ENCODE measurements around the gene PTPRA. TPM values are rescaled to one million over a fixed set of nuclear protein-coding genes. Genes with fewer than 3 reads are reported as not detected.
A peak's percentile ranks its signal among the peaks of the same experiment; 100 is the strongest.

PTPRA gene
- total and polyA plus RNA-seq, 2 of the 13 experiments (the other 11 are each of a cell fraction or from before 2014, with no cell fraction given): 47.2 to 127 TPM

GRCh38 chr20:3045816-3046676 is 172.8 kb downstream of the PTPRA start, which contains the start of gene MRPS26 (continued):
- TF ChIP-seq, protein P1, sequence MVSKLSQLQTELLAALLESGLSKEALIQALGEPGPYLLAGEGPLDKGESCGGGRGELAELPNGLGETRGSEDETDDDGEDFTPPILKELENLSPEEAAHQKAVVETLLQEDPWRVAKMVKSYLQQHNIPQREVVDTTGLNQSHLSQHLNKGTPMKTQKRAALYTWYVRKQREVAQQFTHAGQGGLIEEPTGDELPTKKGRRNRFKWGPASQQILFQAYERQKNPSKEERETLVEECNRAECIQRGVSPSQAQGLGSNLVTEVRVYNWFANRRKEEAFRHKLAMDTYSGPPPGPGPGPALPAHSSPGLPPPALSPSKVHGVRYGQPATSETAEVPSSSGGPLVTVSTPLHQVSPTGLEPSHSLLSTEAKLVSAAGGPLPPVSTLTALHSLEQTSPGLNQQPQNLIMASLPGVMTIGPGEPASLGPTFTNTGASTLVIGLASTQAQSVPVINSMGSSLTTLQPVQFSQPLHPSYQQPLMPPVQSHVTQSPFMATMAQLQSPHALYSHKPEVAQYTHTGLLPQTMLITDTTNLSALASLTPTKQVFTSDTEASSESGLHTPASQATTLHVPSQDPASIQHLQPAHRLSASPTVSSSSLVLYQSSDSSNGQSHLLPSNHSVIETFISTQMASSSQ (IDR thresholded peaks at IDR 0.05; ENCODE audit: low read depth): no peak; the same call in 1 of the 2 replicates
- TF ChIP-seq, protein P1 (CRISPR knock-in tag; IDR thresholded peaks at IDR 0.05; ENCODE audit: borderline replicate concordance): peak; percentile 87
- TF ChIP-seq ZNF550 (CRISPR knock-in tag; IDR thresholded peaks at IDR 0.05; ENCODE audit: borderline replicate concordance): peak; percentile 24; the same call in 1 of the 2 replicates
- no peak for TF ChIP-seq ZNF3 (CRISPR knock-in tag; IDR thresholded peaks at IDR 0.05)
- TF ChIP-seq THAP8 (CRISPR knock-in tag; IDR thresholded peaks at IDR 0.05; ENCODE audit: borderline replicate concordance): peak; percentile 92
- no peak for TF ChIP-seq SRSF9 (IDR thresholded peaks at IDR 0.05; ENCODE audit: borderline replicate concordance, insufficient read depth, low read depth, low read length, poor library complexity, severe bottlenecking)
- TF ChIP-seq, protein P2, sequence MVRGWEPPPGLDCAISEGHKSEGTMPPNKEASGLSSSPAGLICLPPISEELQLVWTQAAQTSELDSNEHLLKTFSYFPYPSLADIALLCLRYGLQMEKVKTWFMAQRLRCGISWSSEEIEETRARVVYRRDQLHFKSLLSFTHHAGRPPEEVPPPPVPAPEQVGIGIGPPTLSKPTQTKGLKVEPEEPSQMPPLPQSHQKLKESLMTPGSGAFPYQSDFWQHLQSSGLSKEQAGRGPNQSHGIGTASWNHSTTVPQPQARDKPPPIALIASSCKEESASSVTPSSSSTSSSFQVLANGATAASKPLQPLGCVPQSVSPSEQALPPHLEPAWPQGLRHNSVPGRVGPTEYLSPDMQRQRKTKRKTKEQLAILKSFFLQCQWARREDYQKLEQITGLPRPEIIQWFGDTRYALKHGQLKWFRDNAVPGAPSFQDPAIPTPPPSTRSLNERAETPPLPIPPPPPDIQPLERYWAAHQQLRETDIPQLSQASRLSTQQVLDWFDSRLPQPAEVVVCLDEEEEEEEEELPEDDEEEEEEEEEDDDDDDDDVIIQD (CRISPR knock-in tag; IDR thresholded peaks at IDR 0.05; ENCODE audit: low read depth): peak; percentile 52; the same call in 1 of the 2 replicates
- TF ChIP-seq, protein P3, sequence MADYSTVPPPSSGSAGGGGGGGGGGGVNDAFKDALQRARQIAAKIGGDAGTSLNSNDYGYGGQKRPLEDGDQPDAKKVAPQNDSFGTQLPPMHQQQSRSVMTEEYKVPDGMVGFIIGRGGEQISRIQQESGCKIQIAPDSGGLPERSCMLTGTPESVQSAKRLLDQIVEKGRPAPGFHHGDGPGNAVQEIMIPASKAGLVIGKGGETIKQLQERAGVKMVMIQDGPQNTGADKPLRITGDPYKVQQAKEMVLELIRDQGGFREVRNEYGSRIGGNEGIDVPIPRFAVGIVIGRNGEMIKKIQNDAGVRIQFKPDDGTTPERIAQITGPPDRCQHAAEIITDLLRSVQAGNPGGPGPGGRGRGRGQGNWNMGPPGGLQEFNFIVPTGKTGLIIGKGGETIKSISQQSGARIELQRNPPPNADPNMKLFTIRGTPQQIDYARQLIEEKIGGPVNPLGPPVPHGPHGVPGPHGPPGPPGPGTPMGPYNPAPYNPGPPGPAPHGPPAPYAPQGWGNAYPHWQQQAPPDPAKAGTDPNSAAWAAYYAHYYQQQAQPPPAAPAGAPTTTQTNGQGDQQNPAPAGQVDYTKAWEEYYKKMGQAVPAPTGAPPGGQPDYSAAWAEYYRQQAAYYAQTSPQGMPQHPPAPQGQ (CRISPR knock-in tag; IDR thresholded peaks at IDR 0.05; ENCODE audit: borderline replicate concordance): peak; percentile 61; the same call in 1 of the 2 replicates
- no peak for TF ChIP-seq TRIM24 (CRISPR knock-in tag; IDR thresholded peaks at IDR 0.05)
- peak; percentile 4; the same call in 1 of the 2 replicates for TF ChIP-seq MATR3 (CRISPR knock-in tag; IDR thresholded peaks at IDR 0.05)
- TF ChIP-seq CREM (IDR thresholded peaks at IDR 0.05): no peak; the same call in 1 of the 2 replicates
- peak; percentile 22; the same call in 1 of the 2 replicates for TF ChIP-seq CREM (CRISPR knock-in tag; IDR thresholded peaks at IDR 0.05)
- TF ChIP-seq ZNF281 (CRISPR knock-in tag; IDR thresholded peaks at IDR 0.05; ENCODE audit: borderline replicate concordance): peak; percentile 46
- TF ChIP-seq ELF1 (CRISPR knock-in tag; IDR thresholded peaks at IDR 0.05): peak; percentile 93
- TF ChIP-seq ZNF10 (CRISPR knock-in tag; IDR thresholded peaks at IDR 0.05; ENCODE audit: borderline replicate concordance, low read depth): peak; percentile 88; the same call in 1 of the 2 replicates
- no peak; the same call in 1 of the 2 replicates for TF ChIP-seq ZNF432 (CRISPR knock-in tag; IDR thresholded peaks at IDR 0.05; ENCODE audit: borderline replicate concordance)
